Fibroblast of peridontal ligament (primary cell): ENCODE results near the gene SFMBT2.
A peak's percentile ranks its signal among the peaks of the same experiment; 100 is the strongest.

Experiments
- DNase-seq: peaks from one replicate; pipeline ENCODE4 v3.0.0-alpha.2; 2010; ENCODE audit errors: extremely low read depth

SFMBT2 gene

DNA sequence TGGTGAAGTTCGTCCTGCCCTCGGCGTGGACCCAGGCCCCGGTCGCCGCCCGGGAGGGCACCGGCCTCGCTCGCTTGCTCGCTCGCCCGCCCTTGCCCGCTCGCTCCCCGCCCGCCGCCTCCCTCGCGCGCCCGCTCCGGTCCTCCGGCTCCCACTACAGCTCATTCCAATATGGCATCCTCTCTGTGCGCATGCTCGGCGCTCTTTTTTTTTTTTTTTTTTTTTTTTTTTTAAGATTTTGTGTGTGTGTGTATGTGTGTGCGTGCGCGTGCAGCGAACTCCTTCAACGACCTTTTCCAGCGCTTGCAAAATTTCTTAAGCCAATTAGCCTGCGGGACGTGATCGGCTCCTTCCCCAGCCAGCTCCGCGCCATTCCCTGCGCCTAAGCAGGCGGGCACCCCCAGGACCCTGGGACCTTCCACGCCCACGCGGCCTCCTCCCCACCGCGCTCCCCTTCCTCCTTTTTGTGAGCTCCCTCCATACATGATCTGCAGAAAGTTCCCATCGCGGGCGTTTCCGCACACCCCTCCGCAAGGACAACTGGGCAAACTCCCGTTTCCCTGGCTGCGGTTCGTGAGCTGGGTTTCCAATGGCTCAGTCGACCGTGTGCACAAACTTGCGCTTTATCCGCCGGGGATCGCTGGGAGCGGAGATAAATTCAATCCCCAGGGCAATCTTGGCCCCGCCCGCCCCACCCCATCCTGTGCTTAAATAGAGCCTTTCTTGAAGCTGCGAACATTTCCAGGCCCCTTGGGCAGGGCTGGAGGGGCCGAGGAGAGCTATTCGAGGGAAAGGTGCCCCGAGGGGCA, at the start of gene SFMBT2:
Gene SFMBT2 (minus strand): TSS at position 173 of the 809 bp plus-strand sequence. CDS start 29,136 bp downstream, outside the sequence.
- peak; percentile 22 for DNase-seq

DNA sequence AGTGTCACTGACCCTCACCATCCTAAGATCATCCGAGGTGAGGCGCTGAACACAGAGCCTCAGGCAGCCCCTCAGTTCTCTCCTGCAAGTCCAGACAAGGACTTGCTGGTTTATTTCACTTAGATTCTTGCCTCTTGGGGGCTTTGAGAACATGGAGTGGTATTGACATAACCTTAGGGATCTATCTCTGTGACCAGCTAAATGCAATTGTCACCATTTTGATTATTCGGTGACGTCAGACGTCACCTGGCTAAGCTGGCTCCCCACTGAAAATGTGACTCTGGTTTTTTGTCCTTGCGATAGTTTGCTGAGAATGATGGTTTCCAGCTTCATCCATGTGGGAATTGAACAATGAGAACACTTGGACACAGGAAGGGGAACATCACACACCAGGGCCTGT, 49.2 kb upstream of the SFMBT2 start:
- DNase-seq = no peak

DNA sequence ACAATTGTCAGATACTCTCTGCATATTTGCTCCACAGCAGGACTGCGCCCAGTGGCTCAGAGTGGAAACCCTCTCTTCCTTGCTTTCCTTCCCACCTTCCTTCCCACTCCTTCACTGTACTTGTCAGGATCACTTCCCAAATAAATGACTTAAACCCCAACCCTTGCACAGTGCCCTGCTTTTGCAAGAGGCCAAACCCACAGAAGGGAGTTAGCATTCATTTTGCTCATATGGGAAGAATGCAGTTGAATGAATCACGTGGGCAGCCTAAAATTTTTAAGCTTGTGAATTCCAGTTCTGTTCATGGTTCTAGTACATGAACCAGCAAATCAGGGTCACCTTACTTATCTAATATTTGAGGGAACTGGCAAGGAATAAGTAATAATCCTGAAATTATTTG, 47.7 kb upstream of the SFMBT2 start:
- no peak for DNase-seq

DNA sequence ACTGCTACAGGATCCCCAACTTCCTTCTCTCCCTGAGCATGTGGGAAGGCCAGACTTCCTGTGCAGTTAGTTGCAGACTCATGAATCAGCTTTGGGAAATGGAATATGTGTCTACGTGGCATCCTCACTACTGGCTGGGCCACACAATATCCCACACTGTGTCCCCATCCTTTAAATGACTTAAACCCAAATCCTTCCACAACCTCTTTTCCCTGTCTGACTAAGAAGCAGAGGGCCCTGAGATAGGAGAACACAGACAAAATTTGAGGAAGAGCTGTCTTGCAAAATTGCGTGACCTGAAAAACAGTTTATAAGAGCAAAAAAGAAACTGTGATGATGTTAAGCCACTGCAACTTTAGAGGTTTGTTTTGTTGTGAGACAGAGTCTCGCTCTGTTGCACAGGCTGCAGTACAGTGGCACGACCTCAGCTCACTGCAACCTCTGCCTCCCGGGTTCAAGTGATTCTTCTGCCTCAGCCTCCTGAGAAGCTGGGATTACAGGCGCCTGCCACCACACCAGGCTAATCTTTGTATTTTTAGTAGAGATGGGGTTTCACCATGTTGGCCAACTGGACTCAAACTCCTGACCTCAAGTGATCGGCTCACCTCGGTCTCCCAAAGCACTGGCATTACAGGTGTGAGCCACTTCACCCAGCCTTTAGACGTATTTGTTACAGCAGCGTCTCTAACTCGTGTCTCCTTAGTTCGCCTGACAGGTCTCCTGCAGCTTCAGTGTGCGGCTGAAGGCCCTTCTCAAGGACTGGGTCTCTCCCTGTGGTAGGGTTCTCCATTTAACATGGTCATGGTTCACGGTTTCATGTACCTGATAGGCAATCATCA, 46.9 kb upstream of the SFMBT2 start:
- DNase-seq = no peak

DNA sequence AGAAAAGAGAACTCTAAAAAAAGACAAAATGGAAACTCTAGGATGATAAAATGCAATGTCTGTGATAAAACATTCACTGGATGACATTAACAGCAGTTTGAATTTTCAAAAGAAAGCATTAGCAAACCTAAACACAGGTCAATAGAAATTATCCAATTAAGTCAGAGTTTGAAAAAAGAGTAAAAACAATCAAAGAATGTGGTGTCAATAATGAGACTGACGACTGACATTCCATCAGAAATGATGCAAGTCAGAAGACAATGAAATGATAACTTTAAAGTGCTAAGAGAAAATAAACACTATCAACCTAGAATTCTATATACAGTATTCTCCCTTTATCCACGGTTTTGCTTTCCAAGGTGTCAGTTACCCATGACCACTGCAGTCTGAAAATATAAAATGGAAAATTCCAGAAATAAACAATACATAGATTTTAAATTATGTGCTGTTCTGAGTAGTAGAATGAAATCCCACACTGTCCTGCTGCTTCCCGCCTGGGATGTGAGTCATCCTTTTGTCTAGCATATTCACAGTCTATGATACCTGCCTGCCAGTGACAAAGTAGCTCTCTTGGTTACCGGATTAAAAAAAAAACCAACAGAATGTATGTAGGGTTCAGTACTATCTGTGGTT, 38.3 kb upstream of the SFMBT2 start:
- DNase-seq = no peak

DNA sequence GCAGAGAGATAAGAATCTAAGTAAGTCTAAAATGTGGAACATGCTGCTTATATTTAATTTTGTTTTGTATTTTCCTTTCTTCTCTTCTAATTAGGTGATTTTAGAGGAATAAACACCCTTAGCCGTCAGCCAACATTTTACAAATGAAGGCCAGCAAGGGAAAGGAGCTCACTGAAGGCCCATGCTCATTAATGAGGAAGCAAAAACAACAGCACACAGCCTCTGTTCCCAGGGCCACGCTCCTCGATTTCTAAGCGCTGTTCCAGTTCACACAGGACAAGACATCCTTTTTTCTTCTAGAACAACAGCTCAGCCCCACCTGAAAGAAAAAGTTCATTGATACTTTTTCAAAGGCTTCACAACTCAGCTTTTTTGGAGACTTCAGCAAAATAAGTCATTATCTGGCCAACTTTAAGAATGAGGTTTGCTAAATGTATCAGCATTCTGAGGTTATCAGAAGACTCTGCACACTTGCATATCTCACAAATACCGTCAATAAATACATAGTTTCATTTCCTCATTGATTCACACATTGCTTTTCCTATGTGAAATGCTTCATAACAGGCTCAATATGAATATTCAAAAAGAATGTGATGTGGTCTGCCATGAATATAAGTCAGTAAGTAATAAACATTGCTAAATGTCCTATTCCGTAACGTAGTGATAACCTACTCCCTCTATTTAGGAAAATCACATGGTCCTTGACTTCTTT, 34.8 kb upstream of the SFMBT2 start:
- no peak for DNase-seq

DNA sequence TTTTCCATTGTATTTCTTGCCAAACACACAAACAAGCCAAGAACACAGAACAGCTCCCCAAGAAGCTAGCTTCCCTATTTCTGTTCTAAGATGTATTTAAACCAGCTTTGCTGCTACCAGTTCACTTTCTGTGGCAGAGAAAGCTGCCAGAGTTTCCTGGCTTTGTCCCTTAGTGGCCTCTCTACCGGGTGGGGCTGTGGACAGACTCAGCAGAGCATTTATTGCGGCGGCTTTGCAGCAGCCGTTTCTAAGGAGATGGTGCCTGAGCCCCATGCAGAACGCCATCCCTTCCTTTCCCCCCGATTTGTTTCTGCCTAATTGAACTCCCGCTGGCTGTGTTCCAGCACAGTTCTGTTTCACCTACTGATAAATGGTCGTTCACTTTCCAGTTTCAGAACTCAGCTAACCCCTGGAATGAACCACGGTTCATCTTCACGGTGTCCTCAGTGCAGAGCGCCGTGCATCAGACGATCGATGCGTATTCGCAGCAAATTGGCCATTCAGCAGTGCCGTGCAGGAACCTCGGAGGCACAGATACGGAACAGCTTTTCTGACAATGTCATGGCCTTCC, 33.8 kb upstream of the SFMBT2 start:
- no peak for DNase-seq

DNA sequence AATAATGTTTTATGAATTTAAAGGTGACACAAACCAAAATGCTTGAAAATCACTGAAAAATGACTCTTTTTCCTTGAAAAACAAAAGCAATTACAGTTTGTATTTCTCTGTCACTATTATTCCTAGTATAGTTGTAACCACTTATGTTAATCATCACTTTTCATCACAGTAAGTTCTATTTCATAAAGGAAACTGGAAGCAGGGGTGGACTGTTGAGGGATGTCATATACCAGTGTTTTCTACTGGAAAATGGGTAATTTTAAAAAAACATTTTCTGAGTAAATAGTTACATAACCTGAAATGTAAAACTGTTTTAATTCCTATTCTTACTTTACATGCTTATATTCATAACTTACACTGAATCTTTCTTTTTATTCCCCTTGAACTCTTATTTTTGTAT, 32.2 kb upstream of the SFMBT2 start:
- no peak for DNase-seq

DNA sequence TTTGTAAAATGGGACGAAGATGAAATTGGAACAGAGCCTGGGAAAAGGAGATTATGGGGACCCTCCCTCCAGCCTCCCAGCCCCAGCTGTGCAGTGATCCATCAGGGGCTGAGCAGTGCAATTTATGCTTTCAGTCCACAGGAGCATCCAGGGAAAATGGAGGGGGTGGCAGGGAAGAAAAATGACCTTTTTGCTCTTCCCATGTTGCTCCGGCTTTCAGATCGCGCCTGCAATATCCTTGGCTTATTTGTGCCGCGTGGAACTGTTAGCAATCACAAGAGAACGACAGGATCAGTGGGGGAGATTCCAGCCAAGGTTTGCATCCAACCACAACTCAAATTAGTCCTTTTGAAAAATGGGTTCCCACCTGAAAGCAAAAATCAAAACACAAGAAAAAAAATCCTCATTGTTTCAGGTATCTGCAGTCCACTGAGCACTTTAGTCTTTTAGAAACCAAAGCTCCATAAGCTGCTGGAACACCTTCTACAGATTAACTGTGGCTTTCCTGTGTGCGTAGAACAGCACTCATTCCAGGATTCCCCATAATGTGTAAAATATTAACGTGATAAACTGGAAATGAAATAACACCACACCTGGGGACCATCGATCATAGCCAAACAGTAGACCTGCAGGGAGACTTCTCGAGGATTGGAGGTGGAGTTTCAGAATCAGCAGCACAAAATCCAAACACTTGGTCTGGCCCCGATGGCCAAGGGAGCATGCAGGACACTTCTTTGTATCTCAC, 30.7 kb upstream of the SFMBT2 start:
- DNase-seq = no peak

DNA sequence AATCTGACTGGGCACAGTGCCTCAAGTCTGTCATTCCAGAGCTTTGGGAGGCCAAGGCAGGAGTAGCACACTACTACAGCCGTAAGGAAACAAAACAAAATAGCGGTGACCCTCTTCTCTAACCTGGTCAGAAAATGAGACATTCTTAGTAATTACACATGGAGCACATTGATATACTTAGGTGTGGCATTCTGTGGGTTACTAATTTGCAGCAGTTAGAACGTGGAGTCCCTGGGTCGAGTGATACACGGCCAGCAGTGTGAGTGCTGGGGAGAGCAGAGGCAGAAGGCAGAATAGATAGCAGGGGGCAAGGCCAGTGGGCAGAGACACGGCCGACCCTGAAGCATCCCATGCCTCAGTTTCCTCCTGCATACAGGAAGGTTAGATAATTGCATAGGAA, 28.9 kb upstream of the SFMBT2 start:
- no peak for DNase-seq

DNA sequence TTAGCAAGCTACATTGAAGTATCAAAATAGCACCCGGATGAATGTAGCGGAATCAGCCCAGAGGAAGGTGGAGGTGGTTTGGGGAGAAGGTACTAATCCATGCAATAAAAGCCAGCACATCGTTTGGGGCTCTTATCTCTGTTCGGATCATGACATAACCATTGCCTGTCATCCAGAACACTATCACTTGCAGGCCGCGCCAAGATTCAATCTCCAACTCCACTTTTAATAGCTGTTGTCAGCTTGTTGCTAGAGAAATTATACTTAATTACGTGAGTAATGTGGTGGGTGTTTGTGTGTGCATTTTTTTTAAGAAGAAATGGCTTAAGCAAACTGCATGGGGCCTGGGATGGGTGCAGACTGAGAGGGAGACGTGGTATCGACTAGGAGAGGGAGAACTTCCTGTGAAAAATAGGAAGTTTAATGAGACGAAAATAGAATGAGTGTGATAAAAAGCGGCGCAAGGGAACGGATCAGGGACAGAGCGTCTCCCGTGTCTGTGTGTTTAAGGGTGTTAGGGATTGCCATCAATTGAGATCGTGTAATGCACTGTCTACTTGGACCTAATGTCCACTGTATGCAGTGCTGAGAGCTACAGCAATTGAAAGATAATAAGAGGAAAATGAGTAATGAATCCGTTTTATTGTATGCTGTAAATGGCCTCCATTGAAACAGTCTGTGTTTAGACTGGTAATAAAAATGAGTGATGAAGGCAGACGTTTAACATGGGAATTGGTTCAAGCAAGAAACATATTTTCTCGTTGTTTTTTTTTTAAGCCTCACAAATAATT, 27.6 kb upstream of the SFMBT2 start:
- DNase-seq = no peak

DNA sequence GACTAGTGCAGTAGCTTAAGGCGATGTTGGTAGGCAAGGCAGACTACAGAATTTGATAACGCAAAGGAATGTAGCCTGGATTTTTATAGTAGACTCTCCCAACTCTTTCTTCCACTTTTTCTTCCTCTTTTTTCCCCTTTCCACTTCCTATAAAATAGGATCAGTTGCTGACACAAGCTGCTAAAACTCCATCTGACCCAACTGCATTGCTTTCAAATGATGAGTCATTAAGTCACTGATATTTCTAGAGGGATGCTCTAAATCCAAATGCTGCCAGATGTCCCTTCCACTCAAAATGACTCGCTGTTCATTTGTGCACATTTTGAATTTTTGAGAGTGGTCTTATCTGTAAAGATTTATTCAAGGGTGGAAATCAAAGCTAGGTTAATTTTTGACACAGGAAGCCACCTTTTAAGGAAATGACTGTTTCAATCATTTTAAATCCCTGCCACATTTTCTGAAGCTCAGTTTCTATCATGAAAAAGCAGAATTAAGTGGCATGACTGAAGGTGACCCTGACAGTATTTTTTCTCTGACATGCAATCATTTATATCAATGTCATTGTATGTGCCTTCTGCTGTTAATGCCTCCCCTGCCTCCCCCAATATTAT, 25.8 kb upstream of the SFMBT2 start:
- no peak for DNase-seq

DNA sequence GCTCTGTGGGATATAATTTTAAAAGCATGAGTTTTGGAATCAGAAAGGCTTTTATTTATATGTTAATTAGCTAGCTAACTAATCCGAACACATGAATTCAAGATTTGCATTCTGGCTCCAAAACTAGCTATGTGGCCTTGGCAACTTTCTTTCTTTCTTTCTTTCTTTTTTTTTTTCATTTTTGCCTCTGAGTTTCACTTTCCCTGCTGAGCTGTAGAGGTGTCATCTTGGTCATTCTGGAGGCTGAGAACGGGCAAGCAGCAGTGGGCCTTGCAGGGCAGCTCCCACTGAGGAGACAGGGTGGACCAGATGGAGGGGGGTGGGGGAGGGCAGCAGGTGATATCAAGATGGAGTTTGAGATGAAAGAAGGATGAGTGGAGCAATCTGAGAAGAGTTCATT, 24.8 kb upstream of the SFMBT2 start:
- no peak for DNase-seq

DNA sequence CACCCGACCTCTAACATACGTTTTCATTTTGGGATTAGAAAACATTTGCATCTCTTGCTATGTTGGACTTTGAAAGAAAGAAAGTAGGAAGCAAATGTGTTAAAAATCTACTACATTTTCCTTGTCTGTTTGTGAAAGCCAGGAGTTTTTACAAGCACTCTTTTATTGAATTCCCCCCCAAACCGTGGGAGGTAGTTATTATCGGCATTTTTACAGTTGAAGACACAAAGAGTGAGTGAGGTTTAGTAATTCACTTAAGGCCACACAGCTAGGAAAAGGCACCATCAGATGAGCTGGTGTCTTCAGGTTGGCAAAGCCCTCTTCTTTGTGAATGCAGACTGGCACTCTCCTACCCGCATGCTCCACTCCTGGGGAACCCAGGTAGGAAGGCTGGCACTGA, 23.5 kb upstream of the SFMBT2 start:
- DNase-seq = no peak

DNA sequence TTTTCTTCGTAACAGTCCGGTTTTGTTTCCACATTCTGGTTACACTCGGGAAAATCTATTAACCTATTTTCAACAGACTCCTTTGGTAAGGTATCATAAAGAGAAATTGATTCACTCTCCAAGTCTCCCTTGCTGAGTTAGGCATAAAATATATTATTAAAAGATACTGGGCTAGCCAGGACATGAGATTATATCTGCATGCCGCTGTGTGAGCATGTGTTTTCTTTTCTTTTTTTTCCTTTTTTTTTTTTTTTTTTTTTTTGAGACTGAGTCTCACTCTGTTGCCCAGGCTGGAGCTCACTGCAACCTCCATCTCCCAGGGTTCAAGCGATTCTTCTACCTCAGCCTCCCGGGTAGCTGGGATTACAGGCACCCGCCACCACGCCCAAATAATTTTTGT, 23.0 kb upstream of the SFMBT2 start:
- DNase-seq = no peak

DNA sequence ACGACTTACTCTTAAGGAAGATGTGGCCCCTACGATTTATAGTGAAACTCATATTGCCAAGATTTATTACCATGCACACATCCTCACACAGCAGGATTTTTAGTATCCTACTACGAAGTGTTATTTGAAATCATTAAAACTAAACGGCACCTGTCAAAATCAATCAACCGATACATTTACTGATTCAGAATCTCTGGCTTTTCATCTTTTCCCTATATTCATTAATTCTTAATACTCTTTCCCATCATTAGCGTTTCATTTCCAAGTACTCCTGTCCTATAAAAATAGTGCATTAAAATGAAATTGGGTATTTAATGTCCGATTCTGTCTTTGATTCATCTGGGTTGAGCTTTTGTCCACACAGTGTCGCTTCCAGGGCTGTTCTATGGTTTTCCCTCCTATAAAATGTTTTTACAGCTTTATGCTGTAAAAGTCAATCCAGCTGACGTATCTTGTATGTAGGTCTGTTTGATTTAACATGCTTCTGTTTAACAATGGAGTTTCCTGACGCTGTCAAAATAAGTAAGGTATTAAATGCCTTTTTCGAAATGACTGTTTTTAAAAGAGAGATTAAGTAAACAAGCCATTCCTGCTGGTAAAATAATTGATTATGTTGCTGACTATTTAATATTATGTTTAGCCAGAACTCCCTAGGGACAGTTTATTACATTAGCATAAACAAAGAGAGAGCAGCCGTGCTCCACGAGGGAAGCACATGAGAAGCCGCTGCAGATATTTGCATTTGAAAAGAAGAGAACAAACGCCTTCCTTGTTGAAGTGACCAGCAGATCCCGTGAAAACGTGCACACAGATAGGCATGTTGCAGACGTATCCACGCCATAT, 22.3 kb upstream of the SFMBT2 start:
- no peak for DNase-seq

DNA sequence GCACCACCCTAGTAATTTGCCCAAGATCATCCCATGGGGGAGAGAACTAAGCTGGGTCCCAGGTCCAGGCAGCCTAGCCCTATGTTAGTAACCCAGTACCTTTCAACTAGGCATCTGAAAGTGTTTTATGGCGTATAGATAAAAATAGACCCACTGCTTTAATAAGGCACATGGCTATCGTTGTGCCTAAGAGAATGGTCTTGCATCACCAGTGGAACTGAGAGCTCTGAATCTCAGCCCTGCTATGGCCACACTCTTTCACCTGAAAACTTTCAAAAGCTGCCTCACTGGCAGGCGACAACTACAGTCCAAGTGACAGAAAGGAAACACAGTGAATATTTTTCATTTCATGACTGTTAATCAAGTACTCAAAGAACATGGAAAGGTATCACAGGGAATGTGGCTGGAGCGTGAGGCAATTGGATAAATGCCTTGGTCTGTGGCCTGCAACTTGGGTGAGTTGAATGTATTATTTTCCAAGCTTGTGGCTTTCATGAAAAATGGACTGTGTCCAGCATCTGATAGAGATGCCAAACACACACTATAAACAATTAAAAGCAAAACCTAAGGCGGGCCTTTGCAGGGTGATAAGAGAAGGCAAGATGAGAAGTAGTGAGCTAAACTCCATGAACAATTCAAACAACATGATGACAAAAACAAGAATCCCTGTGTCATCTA, 18.0 kb upstream of the SFMBT2 start:
- DNase-seq = no peak

DNA sequence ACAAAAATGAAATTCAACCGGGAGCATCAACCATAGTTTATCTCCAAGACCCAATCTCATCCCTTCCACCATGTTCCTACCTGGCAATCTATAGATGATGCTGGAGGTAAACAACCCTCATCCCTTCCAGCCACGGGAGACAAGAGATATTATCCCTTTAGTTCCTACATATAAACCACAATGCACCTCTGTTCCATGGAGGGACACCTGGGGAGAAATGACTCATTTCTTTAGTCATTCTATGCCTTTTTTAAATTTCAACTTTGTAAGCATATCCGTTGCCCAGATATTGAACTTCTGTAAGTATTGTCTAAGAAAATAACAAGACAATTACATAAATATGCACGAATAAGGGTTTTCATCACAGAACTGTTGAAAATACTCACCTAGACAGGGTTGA, 15.5 kb upstream of the SFMBT2 start:
- DNase-seq = no peak
